GM19395 (cell line): ENCODE results near the gene C9orf72.
"Not testable (repeated sequence)": the region's sequence is repeated elsewhere in the genome, so short reads cannot be mapped to it uniquely, and the experiment has no call there.

Experiments
- ATAC-seq: cut with Tn5 transposase; IDR thresholded peaks from one replicate; pipeline ENCODE4 v1.9.1; 2021; ENCODE audit warnings: mild to moderate bottlenecking, moderate library complexity; ENCODE audit not compliant: unreplicated experiment

C9orf72 gene, protein sequence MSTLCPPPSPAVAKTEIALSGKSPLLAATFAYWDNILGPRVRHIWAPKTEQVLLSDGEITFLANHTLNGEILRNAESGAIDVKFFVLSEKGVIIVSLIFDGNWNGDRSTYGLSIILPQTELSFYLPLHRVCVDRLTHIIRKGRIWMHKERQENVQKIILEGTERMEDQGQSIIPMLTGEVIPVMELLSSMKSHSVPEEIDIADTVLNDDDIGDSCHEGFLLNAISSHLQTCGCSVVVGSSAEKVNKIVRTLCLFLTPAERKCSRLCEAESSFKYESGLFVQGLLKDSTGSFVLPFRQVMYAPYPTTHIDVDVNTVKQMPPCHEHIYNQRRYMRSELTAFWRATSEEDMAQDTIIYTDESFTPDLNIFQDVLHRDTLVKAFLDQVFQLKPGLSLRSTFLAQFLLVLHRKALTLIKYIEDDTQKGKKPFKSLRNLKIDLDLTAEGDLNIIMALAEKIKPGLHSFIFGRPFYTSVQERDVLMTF

DNA sequence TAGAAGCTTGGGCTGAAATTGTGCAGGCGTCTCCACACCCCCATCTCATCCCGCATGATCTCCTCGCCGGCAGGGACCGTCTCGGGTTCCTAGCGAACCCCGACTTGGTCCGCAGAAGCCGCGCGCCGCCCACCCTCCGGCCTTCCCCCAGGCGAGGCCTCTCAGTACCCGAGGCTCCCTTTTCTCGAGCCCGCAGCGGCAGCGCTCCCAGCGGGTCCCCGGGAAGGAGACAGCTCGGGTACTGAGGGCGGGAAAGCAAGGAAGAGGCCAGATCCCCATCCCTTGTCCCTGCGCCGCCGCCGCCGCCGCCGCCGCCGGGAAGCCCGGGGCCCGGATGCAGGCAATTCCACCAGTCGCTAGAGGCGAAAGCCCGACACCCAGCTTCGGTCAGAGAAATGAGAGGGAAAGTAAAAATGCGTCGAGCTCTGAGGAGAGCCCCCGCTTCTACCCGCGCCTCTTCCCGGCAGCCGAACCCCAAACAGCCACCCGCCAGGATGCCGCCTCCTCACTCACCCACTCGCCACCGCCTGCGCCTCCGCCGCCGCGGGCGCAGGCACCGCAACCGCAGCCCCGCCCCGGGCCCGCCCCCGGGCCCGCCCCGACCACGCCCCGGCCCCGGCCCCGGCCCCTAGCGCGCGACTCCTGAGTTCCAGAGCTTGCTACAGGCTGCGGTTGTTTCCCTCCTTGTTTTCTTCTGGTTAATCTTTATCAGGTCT lies at the start of gene C9orf72:
C9orf72 (minus strand) TSS at position 564 of the 716 bp plus-strand sequence. CDS start 6,361 bp downstream, outside the sequence.
- peak; percentile 63 for ATAC-seq

DNA sequence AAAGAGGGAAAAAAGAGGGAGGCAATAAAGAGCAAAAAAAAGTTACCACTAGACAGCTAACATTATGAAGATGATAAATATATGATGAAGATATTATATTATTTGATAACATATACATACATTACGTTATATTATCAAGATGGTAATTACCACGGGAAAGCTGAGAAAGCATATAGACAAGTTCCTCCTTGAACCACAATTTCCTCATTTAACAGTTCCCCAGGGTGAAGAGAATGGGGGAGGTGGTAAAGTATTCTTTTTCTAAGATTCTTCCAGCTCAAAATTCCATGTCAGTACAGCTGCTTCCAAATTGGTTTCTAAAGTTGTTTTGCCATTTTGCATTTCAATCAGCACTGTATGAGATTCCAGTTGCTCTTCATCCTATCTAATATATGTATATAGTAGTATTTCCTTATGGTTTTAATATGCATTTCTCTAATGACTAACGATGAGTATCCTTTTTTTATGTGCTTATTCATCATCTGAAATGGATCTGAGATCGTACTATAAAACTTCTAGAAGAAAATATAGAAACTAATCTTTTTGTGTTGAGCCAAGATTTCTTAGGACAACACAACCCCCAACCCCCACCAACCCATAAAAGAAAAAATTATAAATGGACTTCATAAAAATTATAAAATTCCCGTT lies 49.5 kb upstream of the C9orf72 start:
- no peak for ATAC-seq

DNA sequence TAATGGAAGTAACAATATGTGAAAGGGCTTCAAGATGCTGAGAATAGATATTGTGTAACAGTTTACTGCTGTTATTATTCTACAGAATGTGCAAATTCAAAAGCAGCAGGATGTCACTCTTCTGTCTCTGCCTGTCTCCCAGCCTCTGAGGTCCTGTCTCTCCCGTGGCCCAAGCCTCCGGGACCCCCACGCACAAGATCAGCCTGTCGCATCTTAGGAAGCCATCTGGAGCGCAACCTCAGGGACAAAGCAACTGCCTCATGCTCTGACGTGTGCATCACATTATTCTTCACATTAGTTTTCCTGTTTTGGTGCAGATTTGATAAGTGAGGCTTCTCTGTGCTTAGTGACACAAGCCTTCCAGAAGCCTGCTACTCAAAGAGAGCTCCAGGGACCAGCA lies 46.5 kb upstream of the C9orf72 start:
- ATAC-seq: no peak

DNA sequence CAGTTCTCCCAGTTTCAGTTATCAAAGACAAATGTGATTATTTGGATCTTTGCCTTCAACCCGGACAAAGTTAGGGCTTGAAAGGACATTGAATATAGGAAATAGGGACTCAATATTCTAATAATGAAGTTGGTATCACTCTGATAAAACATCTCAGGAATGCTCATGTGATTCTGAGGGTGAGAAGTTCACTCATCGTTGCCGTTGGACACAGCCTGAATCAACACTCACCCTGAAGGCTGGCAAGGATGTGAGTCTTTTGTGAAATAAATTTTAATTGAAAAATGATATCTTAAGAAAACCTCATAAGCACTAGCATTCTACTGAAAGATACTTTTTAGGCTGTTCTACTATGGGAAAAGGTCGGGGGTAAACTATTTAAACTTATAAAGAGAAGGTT lies 44.8 kb upstream of the C9orf72 start:
- no peak for ATAC-seq

DNA sequence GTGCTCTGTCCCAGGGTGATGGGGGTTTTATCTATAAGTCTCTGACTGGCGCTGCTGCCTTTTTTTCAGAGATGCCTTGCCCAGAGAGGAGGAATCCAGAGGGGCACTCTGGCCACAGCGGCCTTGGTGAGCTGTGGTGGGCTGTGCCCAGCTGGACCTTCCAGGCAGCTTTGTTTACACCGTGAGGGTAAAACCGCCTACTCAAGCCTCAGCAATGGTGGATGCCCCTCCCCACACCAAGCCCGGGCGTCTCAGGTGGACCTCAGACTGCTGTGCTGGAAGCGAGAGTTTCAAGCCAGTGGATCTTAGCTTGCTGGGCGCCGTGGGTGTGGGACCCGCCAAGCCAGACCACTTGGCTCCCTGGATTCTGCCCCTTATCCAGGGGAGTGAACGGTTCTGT lies 41.3 kb upstream of the C9orf72 start:
- ATAC-seq: no peak

DNA sequence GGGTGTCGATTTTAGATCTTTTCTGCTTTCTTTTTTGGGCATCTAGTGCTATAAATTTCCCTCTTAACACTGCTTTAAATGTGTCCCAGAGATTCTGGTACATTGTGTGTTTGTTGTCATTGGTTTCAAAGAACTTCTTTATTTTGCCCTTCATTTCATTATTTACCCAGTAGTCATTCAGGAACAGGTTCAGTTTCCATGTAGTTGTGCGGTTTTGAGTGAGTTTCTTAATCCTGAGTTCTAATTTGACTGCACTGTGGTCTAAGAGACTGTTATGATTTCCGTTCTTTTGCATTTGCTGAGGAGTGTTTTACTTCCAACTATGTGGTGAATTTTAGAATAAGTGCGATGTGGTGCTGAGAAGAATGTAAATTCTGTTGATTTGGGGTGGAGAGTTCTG lies 38.8 kb upstream of the C9orf72 start:
- ATAC-seq: not testable (repeated sequence)

DNA sequence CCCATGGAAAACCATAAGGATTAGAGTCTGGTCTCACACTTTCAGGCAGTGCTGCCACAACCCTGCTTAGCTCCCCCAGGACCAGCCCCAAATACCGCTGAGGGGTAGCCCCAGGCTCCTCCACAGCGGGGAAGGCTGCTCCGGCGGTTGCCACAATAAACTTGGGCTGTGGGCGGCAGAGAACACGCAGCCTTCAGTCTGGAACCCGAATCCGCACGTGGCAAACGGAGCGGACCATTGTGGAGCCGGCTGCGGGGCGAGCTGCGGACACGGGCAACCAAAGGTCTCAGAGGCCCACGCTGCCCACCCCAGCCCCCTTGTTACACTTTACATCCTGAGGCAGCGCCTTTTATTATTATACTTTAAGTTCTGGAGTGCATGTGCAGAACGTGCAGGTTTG lies 37.3 kb upstream of the C9orf72 start:
- no peak for ATAC-seq

DNA sequence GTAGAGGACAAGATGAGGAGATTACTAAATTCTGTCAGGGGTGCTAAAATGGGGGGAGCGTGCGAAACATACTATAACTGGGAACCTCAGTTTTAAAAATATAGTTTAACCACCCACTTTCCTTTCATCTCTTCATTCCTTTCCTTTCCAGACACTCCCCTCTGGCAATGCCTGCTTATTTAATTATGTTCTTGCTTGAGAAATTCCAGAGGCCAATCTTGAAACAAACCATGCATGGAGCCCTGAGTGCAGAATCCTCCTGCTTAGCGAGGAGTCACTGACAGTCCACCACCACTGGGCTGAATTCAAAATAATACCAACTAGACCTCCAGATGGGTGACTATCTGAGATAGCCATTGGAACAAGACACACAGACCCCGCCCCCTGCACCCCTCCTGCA lies 29.7 kb upstream of the C9orf72 start:
- no peak for ATAC-seq

DNA sequence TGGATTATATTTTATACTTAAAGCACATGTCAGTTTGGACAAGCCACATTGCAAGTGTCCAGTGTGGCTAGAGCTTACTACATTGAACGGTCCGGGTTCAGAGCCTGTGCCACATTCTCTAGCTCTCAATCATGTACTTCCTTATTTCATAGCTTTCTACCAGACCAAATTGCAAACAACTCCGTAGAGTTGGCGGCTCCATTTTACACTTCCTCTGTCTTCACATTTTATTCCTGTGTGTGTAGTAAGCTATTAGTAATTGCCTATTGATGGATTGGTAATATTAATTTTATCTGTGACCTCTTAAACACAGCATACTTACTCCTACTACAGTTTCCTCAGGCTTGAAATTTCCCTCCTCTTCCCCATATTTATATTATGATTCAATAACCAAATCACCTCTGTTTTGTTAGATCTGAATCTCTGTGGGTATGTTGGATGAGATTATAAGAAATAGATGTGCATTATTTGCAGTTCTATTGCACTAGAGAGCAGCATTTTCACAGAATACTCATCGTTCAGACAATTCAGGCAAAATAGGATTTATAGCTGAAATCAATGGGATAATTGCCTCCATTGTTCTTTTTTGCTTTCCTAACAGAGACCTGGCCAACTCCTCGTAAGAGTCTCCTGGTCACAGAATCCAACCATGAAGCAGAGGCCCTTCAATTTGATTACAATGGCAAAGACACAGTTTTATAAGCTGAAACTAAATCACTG lies 29.0 kb upstream of the C9orf72 start:
- ATAC-seq: no peak

DNA sequence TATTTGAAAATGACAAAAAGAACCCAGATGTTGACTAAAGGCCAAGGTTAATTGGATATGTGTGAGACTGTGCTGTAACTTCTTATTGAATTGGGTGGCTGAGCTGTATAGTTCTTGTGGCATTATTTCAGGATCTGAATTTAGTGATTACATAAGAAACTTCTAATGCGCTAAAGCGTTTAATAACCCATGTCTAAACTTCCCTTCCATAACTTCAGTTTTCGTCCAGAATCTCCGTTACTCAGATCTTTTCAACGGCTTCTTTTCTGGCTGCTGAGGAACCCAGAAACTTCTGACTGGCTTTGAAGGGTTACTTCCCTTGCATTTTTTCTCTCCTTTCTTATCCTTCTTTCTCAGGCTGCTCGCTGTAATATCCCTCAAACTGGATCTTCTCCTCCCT lies 28.1 kb upstream of the C9orf72 start:
- no peak for ATAC-seq

DNA sequence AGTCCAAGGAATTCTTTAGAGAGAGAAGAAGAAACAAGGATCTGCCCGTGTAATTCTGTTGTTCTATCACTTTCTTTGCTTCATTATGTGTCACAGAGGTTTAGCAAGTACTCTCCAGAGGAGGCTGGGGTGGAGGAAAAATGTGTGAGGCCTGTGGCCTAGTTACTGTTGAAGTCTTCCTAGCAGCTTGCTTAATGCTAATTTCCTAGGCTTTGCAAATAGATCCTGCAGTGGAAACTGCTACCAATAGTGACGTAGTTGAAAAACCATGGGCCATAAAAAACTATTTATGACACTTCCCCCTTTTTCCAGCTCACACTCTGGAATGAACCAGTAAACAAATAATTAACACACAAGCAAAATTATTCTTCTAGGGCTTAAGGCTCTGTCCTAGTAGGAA lies 27.0 kb upstream of the C9orf72 start:
- no peak for ATAC-seq

DNA sequence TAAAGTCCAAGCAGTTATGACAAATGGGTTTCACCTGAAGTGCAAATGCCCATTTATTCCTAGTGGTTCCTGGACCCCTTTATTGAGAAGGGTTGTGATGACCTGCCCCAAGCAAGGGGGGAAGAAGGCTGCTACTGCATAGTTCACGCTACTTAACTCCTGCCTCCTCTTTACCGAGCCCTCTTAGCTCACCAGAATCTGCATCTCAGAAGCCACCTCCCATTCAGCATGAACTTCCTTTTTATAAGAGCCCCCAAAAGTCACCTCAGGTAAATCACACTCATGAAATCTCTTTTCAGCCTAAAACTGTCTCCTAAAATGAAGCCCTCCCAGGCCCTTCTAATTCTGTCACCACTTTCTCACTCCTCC lies 26.6 kb upstream of the C9orf72 start:
- ATAC-seq: no peak

DNA sequence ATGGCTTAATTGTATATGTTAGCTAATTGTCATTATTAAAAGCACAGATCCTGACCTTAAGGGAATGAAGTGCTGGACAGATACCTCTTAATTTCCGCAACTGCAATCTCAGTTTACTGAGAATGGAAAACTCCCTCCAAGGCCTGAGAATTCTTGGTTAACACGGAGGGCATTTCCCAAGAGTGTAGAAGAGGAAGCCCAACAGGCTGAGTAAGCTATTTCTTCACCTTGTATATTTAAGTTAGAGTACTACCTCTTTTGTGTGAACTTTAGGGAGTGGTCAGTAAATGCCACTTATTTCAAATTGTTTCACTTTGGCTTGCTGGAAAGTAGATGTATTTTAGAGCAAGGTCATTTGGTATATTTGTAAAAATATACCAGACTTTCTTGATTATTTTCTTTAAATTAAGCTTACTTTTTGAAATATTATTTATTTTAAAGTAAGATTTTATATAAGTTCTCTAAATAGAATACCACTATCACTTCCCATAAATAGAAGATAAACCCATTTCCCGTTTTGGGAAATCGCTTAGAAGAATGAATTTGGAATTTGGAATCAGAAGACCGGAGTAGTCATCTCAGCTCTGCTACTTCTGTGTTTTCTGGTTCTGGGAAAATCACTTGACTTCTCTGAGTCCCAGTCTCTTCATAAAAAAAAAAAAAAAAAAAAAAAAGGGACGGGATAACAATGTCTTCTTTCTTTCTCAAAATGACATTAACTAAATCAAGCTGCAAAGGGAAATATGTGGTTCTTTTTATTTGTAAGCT lies 26.0 kb upstream of the C9orf72 start:
- ATAC-seq: no peak

DNA sequence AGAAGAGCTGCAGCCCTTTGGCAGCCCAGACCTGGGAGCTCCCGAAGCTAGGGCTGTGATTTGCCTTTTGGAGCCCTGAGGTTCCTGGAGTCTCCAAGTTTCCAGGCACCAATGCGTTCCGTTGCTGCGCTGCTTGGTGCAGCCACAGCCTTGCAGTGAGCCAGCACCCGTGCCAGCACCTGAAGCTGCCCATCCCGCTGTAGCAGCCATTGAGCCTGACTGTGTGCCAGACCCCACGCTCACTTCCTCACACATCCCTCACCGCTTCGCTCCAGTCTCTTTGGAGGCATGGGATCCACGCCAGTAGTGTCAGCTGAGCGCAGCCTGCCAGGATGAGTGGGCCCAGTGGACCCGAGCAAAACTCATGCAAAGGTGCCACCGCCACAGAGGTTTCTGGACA lies 22.5 kb upstream of the C9orf72 start:
- ATAC-seq: no peak

DNA sequence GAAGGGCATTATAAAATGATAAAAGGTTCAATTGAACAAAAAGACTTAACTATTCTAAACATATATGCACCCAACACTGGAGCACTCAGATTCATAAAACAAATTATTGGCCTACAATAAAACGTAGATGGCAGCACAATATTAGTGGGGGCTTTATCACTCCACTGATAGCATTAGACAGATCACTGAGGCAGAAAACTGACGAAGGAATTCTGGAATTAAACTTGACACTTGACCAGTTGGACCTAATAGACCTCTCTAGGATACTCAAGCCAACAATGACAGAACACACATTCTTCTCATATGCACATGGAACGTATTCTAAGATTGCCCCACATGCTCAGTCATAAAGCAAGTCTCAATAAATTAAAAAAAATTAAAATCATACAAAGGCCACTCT lies 18.4 kb upstream of the C9orf72 start:
- no peak for ATAC-seq

DNA sequence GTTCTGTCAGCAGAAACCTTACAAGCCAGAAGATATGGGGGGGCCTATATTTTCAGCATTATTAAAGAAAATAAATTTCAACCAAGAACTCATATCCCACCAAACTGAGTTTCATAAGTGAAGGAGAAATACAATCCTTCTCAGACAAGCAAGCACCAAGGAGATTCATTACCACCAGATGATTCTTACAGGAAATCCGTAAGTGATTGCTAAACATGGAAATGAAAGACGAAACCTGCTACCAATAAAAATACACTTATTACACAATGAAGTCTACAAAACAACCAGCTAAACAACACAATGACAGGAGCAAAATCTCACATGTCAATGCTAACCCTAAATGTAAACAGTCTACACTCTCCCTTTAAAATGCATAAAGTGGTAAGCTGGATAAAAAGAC lies 17.8 kb upstream of the C9orf72 start:
- ATAC-seq: no peak

DNA sequence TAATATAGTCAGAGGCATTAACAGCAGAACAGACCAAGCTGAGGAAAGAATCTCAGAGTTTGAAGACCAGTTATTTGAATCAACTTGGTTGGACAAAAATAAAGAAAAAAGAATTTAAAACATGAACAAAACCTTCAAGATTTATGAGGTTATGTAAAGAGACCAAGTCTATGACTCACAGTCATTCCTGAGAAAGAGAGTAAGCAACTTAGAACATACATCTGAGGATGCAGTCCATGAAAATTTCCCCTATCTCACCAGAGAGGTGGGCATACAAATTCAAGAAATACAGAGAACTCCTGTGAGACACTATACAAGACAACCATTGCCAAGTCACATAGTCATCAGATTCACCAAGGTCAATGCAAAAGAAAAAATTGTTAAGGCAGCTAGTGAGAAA lies 17.4 kb upstream of the C9orf72 start:
- no peak for ATAC-seq

DNA sequence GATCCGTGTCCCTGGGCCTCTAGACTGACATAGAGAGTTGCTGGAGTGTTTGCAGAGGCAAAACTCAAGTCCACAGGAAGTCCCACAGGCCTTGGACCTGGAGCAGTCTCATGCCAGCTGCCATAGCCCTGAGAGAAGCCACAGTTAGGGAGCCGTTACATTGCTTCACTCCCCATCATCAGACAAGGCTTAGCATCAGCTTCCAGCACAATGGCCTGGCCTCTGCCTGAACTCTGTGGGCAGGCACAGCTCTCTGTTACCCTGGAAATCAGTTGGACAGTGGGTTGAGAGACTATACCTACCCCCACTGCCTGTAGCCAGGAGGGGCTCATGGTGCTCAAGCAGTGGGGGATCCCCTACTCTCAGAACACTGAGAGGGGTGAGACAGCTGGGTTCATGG lies 16.2 kb upstream of the C9orf72 start:
- no peak for ATAC-seq

DNA sequence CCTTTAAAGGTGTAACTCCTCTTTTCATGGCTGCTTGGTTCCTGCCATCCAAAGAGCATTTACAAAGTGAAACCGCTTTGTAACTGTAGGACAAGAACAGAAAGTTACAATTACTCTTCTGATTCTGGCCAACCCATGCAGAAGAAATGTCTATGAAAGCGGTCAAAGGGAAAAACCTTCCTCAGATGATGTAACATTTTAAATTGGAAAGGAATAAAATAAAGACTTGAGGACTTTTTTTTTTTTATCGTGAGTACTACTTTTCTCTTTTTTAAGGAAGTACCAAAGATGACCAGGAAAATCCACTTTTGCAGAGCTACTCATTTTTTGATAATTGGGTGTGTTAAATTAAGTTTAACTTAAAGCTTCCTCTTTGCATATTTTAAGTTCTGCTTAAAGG lies 13.0 kb upstream of the C9orf72 start:
- ATAC-seq: no peak

DNA sequence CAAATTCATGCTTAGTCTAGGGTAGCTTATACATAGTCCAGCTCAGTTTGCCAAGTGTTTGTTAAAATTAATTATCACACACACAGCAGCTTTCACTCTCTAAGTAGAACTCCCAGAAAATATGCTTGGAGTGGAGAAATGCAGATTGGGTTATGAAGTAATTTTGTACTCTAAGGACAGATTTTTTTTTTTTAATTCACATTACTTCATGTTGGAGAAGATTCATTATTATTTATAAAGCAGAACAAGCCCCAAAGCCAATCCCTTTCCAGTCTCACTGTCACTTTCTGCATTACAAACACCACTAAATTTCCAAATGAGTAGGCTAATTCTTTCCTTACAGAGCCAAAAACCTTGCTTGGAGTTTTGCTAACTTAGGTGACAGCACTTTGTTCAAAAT lies 11.7 kb upstream of the C9orf72 start:
- no peak for ATAC-seq
